ENCODE measurements around the gene ADH4.
"Not testable (repeated sequence)": the region's sequence is repeated elsewhere in the genome, so short reads cannot be mapped to it uniquely, and the experiment has no call there.

ADH4 gene

GRCh38 chr4:99102634-99103033, 41.5 kb downstream of the ADH4 start:
- no peak for TF ChIP-seq CTCF (IDR thresholded peaks at IDR 0.05; ENCODE audit: borderline replicate concordance, control extremely low read depth, extremely low read depth, insufficient read depth, missing control alignments)
- in situ Hi-C loops (cut with MboI; ENCODE audit: low sequenced_read_pairs, unreplicated experiment): loop anchor here (25.0 kb wide), 2 partner anchors 310 to 710 kb away; partner anchors contain the start of gene DAPP1
- DNase-seq (ENCODE audit: low spot score): no peak

GRCh38 chr4:99100876-99101275, 43.2 kb downstream of the ADH4 start:
- no peak for DNase-seq (ENCODE audit: low spot score)
- in situ Hi-C loops (cut with MboI; ENCODE audit: low sequenced_read_pairs, unreplicated experiment): loop anchor here (25.0 kb wide), 2 partner anchors 311 to 711 kb away; partner anchors contain the start of gene DAPP1
- no peak for TF ChIP-seq CTCF (IDR thresholded peaks at IDR 0.05; ENCODE audit: borderline replicate concordance, control extremely low read depth, extremely low read depth, insufficient read depth, missing control alignments)

- DNase-seq (ENCODE audit: low spot score): not testable (repeated sequence)
- in situ Hi-C loops (cut with MboI; ENCODE audit: low sequenced_read_pairs, unreplicated experiment): loop anchor here (25.0 kb wide), 2 partner anchors 312 to 712 kb away; partner anchors contain the start of gene DAPP1
Measured at GRCh38 chr4:99099814-99100213, 44.3 kb downstream of the ADH4 start.

- in situ Hi-C loops (cut with MboI; ENCODE audit: low sequenced_read_pairs, unreplicated experiment): no loop called here
- DNase-seq (ENCODE audit: low spot score): no peak
Measured at GRCh38 chr4:99099311-99099710, 44.8 kb downstream of the ADH4 start.

GRCh38 chr4:99091841-99092240, 52.3 kb downstream of the ADH4 start:
- in situ Hi-C loops (cut with MboI; ENCODE audit: low sequenced_read_pairs, unreplicated experiment); DNase-seq (ENCODE audit: low spot score): not testable (repeated sequence)

More at GRCh38 chr4:99099311-99099710, 44.8 kb downstream of the ADH4 start:
- TF ChIP-seq CTCF (IDR thresholded peaks at IDR 0.05; ENCODE audit: borderline replicate concordance, control extremely low read depth, extremely low read depth, insufficient read depth, missing control alignments): no peak

GRCh38 chr4:99091216-99091575, 52.9 kb downstream of the ADH4 start:
- no peak for TF ChIP-seq CTCF (IDR thresholded peaks at IDR 0.05; ENCODE audit: borderline replicate concordance, control extremely low read depth, extremely low read depth, insufficient read depth, missing control alignments)
- no peak for DNase-seq (ENCODE audit: low spot score)
- in situ Hi-C loops (cut with MboI; ENCODE audit: low sequenced_read_pairs, unreplicated experiment): no loop called here

- TF ChIP-seq CTCF (IDR thresholded peaks at IDR 0.05; ENCODE audit: borderline replicate concordance, control extremely low read depth, extremely low read depth, insufficient read depth, missing control alignments): no peak
- DNase-seq (ENCODE audit: low spot score): no peak
- in situ Hi-C loops (cut with MboI; ENCODE audit: low sequenced_read_pairs, unreplicated experiment): no loop called here
Measured at GRCh38 chr4:99090481-99091215, 53.4 kb downstream of the ADH4 start.

Data from GM13976 (cell line).